Measurements from ENCODE around the gene ZBTB37.
"Not testable (repeated sequence)": the region's sequence is repeated elsewhere in the genome, so short reads cannot be mapped to it uniquely, and the experiment has no call there.

DNA sequence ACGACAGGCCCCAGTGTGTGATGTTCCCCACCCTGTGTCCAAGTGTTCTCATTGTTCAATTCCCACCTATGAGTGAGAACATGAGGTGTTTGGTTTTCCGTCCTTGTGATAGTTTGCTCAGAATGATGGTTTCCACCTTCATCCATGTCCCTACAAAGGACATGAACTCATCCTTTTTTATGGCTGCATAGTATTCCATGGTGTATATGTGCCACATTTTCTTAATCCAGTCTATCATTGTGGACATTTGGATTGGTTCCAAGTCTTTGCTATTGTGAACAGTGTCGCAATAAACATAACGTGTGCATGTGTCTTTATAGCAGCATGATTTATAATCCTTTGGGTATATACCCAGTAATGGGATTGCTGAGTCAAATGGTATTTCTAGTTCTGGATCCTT, 12.9 kb downstream of the ZBTB37 start:
- TF ChIP-seq, protein P1, sequence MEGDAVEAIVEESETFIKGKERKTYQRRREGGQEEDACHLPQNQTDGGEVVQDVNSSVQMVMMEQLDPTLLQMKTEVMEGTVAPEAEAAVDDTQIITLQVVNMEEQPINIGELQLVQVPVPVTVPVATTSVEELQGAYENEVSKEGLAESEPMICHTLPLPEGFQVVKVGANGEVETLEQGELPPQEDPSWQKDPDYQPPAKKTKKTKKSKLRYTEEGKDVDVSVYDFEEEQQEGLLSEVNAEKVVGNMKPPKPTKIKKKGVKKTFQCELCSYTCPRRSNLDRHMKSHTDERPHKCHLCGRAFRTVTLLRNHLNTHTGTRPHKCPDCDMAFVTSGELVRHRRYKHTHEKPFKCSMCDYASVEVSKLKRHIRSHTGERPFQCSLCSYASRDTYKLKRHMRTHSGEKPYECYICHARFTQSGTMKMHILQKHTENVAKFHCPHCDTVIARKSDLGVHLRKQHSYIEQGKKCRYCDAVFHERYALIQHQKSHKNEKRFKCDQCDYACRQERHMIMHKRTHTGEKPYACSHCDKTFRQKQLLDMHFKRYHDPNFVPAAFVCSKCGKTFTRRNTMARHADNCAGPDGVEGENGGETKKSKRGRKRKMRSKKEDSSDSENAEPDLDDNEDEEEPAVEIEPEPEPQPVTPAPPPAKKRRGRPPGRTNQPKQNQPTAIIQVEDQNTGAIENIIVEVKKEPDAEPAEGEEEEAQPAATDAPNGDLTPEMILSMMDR (IDR thresholded peaks at IDR 0.05) = not testable (repeated sequence)
- not testable (repeated sequence) for TF ChIP-seq POLR2A (IDR thresholded peaks at IDR 0.05)

Measured in adrenal gland (tissue), 5 donors.